Type B pancreatic cell (in vitro differentiated cells): ENCODE data around the gene GRID2. TPM values are rescaled to one million over a fixed set of nuclear protein-coding genes. Genes with fewer than 3 reads are reported as not detected.
"Not testable (repeated sequence)": the region's sequence is repeated elsewhere in the genome, so short reads cannot be mapped to it uniquely, and the experiment has no call there.

ENCODE experiments used
- DNase-seq: peaks from one replicate; pipeline ENCODE4 v3.0.0; 2021; ENCODE audit warnings: mixed read lengths; ENCODE audit not compliant: unreplicated experiment; ENCODE audit errors: extremely low spot score
- H3K27ac Mint-ChIP-seq: 2 replicates; pipeline ENCODE4 v1.8.0; 2021; ENCODE audit warnings: mild to moderate bottlenecking, mixed read lengths
- H3K27me3 Mint-ChIP-seq: 2 replicates; pipeline ENCODE4 v1.8.0; 2021; ENCODE audit warnings: mixed read lengths
- H3K36me3 Mint-ChIP-seq: 2 replicates; pipeline ENCODE4 v1.8.0; 2021; ENCODE audit warnings: mixed read lengths
- H3K4me1 Mint-ChIP-seq: one replicate; pipeline ENCODE4 v1.8.0; 2021; ENCODE audit warnings: mixed read lengths; ENCODE audit not compliant: unreplicated experiment
- H3K4me3 Mint-ChIP-seq: 2 replicates; pipeline ENCODE4 v1.8.0; 2021; ENCODE audit warnings: mild to moderate bottlenecking, mixed read lengths
- H3K9me3 Mint-ChIP-seq: 2 replicates; pipeline ENCODE4 v1.8.0; 2021; ENCODE audit warnings: mixed read lengths
- CTCF ChIP-seq: fragments of 200-600 bp; sonication (generic); conservative IDR thresholded peaks from 2 replicates; pipeline ENCODE4 v1.5.0; 2021; ENCODE audit warnings: antibody characterized with exemption, mild to moderate bottlenecking
- total RNA-seq: library from RNA; stranded (reverse); gene quantifications from 2 replicates; pipeline ENCODE4 v1.2.1, GENCODE V29; 2021; ENCODE audit warnings: low replicate concordance

GRID2 gene
- total RNA-seq, 1 donor from 2014 or later = 1.7 TPM

GRCh38 chr4:93285346-93285745, 981.6 kb downstream of the GRID2 start:
- Mint-ChIP-seq H3K9me3 (no peaks in the 10 kb centered on the region), H3K4me1 (no peaks in the 10 kb centered on the region), H3K36me3 (no peaks in the 10 kb centered on the region), H3K27ac (no peak overlapping the region), H3K27me3 (no peaks in the 10 kb centered on the region), H3K4me3 (no peak overlapping the region)
- no peak for DNase-seq
- TF ChIP-seq CTCF = no peak

GRCh38 chr4:93289241-93289640, 985.5 kb downstream of the GRID2 start:
- no peaks in the 10 kb centered on the region for H3K36me3 Mint-ChIP-seq
- TF ChIP-seq CTCF = no peak

GRCh38 chr4:93289831-93290230, 986.1 kb downstream of the GRID2 start:
- no peak for TF ChIP-seq CTCF
- Mint-ChIP-seq H3K9me3 (no peaks in the 10 kb centered on the region), H3K27ac (no peak overlapping the region), H3K4me3 (no peak overlapping the region), H3K36me3 (no peaks in the 10 kb centered on the region), H3K27me3 (no peaks in the 10 kb centered on the region), H3K4me1 (no peaks in the 10 kb centered on the region)
- no peak for DNase-seq

More at GRCh38 chr4:93289241-93289640, 985.5 kb downstream of the GRID2 start:
- H3K4me1 Mint-ChIP-seq = no peaks in the 10 kb centered on the region
- no peak for DNase-seq
- no peak overlapping the region for H3K4me3 Mint-ChIP-seq
- no peaks in the 10 kb centered on the region for H3K9me3 Mint-ChIP-seq
- no peaks in the 10 kb centered on the region for H3K27me3 Mint-ChIP-seq
- no peak overlapping the region for H3K27ac Mint-ChIP-seq

GRCh38 chr4:93299118-93299517, 995.4 kb downstream of the GRID2 start:
- Mint-ChIP-seq H3K27ac (no peak overlapping the region), H3K36me3 (no peaks in the 10 kb centered on the region), H3K4me3 (no peak overlapping the region), H3K27me3 (no peaks in the 10 kb centered on the region), H3K9me3 (no peaks in the 10 kb centered on the region), H3K4me1 (peaks cover 4% of the 10 kb centered on the region)
- DNase-seq = no peak
- TF ChIP-seq CTCF = no peak

- H3K4me1 Mint-ChIP-seq, H3K9me3 Mint-ChIP-seq, H3K4me3 Mint-ChIP-seq, DNase-seq, H3K27me3 Mint-ChIP-seq, H3K36me3 Mint-ChIP-seq, H3K27ac Mint-ChIP-seq: not testable (repeated sequence)
Measured at GRCh38 chr4:93300780-93301555, 997.2 kb downstream of the GRID2 start.

GRCh38 chr4:93302310-93302709, 998.5 kb downstream of the GRID2 start:
- H3K4me3 Mint-ChIP-seq = no peak overlapping the region

More at GRCh38 chr4:93302310-93302709, 998.5 kb downstream of the GRID2 start:
- no peaks in the 10 kb centered on the region for H3K9me3 Mint-ChIP-seq
- TF ChIP-seq CTCF = no peak
- H3K4me1 Mint-ChIP-seq = peaks cover 4% of the 10 kb centered on the region
- H3K27me3 Mint-ChIP-seq = no peaks in the 10 kb centered on the region
- no peak overlapping the region for H3K27ac Mint-ChIP-seq
- H3K36me3 Mint-ChIP-seq = no peaks in the 10 kb centered on the region
- DNase-seq = no peak
